ENCODE data around the gene CLPTM1. TPM values are rescaled to one million over a fixed set of nuclear protein-coding genes. Genes with fewer than 3 reads are reported as not detected.

The CLPTM1 gene
- total and polyA plus RNA-seq, 9 donors: 36.4 to 103 (median 81.6) TPM

DNA sequence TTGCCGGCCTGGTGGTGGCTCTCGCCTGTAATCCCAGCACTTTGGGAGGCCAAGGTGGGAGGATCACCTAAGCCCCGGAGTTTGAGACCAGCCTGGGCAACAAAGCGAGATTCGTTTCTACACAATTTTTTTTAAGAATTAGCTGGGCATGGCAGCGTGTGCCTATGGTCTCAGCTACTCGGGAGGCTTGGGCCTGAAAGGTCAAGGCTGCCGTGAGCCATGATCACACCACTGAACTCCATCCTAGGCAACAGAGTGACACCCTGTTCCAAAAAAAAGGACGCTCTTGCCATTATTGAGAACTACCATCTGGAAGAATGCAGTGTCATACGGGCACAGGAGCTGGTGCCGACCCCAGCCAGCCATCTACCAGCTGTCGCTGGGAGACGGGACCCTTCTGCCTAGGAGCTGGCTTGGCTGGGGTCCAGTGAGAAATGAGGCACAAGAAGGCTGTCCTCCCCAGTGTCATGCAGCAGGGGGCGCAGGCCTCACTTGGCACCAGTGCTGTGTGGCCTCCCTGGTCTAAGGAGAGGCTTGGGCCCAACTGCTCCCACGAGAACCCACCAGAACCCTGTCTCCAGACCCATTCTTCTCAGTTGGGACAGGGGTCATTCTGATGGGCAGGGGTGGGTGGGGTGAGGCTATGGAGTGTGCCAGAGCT is 33.8 kb downstream of the CLPTM1 start:
- 55 to 58% (median 56%) methylated on average over 15 of the region's 15 CpGs for whole genome bisulfite sequencing, 3 donors
- intact Hi-C loops (cut with DNase I): no loop called here
- no peaks in the 10 kb centered on the region for H3K36me3 ChIP-seq
- no peak overlapping the region for H3K27ac ChIP-seq
- peak; percentile 56 to 79 (median 69) for DNase-seq
- H3K4me1 ChIP-seq (ENCODE audit: insufficient read depth): no peaks in the 10 kb centered on the region
- no peak for TF ChIP-seq POLR2A (IDR thresholded peaks at IDR 0.05)
- TF ChIP-seq, protein P1, sequence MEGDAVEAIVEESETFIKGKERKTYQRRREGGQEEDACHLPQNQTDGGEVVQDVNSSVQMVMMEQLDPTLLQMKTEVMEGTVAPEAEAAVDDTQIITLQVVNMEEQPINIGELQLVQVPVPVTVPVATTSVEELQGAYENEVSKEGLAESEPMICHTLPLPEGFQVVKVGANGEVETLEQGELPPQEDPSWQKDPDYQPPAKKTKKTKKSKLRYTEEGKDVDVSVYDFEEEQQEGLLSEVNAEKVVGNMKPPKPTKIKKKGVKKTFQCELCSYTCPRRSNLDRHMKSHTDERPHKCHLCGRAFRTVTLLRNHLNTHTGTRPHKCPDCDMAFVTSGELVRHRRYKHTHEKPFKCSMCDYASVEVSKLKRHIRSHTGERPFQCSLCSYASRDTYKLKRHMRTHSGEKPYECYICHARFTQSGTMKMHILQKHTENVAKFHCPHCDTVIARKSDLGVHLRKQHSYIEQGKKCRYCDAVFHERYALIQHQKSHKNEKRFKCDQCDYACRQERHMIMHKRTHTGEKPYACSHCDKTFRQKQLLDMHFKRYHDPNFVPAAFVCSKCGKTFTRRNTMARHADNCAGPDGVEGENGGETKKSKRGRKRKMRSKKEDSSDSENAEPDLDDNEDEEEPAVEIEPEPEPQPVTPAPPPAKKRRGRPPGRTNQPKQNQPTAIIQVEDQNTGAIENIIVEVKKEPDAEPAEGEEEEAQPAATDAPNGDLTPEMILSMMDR (IDR thresholded peaks at IDR 0.05): peak in 2 of 3 donors; percentile 21 to 24
- no peak overlapping the region for H3K4me3 ChIP-seq
- no peaks in the 10 kb centered on the region for H3K27me3 ChIP-seq
- no peaks in the 10 kb centered on the region for H3K9me3 ChIP-seq

DNA sequence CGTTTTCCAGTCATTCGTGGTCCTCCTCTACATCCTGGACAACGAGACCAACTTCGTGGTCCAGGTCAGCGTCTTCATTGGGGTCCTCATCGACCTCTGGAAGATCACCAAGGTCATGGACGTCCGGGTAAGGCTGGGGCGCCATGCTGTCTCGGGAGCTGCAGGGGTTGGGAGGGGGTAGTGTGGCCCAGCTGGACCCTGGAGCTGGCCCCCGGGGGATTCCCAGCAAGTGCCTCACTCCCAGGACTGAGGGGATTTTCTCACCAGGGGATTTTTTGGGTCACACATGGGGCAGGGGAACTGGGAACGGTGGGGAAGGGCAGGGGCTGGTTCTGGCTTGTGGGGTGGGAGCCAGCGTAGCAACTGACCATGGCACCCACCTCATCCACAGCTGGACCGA is 35.3 kb downstream of the CLPTM1 start:
- Histone ChIP-seq H3K4me1 (ENCODE audit: insufficient read depth) (no peaks in the 10 kb centered on the region), H3K27ac (no peak overlapping the region), H3K36me3 (no peaks in the 10 kb centered on the region), H3K27me3 (no peaks in the 10 kb centered on the region), H3K9me3 (no peaks in the 10 kb centered on the region), H3K4me3 (no peak overlapping the region)
- intact Hi-C loops (cut with DNase I): no loop called here
- DNase-seq: no peak
- TF ChIP-seq POLR2A (IDR thresholded peaks at IDR 0.05) (no peak), EP300 (IDR thresholded peaks at IDR 0.05) (no peak)
- TF ChIP-seq, protein P1 (IDR thresholded peaks at IDR 0.05): no peak
- WGBS, 3 donors: 72 to 88% (median 72%) methylated on average over 14 of the region's 14 CpGs

DNA sequence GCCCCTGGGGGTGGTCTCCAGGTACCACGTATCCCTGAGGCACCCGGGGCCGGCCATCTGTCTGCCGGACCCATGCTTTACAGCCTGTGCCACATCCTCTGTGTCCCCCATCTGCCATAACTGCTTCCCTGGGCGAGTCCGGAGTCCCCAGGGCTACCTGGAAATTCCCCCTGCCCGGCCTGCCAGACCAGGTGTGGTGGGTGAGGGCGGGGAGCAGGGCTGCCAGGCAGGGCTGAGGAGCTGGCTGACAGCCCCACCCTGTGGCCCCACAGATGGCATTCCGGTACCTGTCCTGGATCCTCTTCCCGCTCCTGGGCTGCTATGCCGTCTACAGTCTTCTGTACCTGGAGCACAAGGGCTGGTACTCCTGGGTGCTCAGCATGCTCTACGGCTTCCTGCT is 35.8 kb downstream of the CLPTM1 start:
- 89 to 95% (median 93%) methylated on average over 7 to 12 of the region's 12 CpGs for WGBS, 3 donors
- Histone ChIP-seq H3K27me3 (no peaks in the 10 kb centered on the region), H3K4me1 (ENCODE audit: insufficient read depth) (no peaks in the 10 kb centered on the region), H3K27ac (no peak overlapping the region), H3K9me3 (no peaks in the 10 kb centered on the region), H3K36me3 (no peaks in the 10 kb centered on the region), H3K4me3 (no peak overlapping the region)
- intact Hi-C loops (cut with DNase I): no loop called here
- TF ChIP-seq EP300 (IDR thresholded peaks at IDR 0.05) (no peak), POLR2A (IDR thresholded peaks at IDR 0.05) (no peak)
- TF ChIP-seq, protein P1 (IDR thresholded peaks at IDR 0.05): no peak
- no peak for DNase-seq

DNA sequence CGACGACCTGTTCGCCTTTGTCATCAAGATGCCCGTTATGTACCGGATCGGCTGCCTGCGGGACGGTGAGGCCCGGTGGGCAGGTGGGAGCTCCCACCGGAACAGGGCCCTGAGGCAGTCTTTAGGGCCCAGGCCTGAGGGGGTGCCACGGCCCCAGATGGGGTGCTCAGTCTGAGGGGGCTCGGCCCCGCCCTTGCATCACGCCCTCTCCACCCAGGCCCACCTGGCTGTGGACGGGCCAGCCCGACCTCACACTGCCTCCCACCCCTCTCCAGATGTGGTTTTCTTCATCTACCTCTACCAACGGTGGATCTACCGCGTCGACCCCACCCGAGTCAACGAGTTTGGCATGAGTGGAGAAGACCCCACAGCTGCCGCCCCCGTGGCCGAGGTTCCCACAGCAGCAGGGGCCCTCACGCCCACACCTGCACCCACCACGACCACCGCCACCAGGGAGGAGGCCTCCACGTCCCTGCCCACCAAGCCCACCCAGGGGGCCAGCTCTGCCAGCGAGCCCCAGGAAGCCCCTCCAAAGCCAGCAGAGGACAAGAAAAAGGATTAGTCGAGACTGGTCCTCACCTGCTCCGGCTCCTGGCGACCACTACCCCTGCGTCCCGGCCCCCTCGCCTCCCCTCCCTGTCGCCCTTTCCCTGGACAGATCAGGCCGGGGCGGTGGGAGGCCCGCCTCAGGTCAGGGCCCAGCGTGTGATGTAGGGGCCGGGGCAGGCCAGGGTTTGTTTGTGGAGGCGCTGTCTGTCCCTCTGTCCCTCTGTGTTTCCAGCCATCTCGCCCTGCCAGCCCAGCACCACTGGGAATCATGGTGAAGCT is 37.4 kb downstream of the CLPTM1 start:
- TF ChIP-seq EP300 (IDR thresholded peaks at IDR 0.05) (no peak), POLR2A (IDR thresholded peaks at IDR 0.05) (no peak)
- TF ChIP-seq, protein P1 (IDR thresholded peaks at IDR 0.05): no peak

More for the DNA sequence above, 37.4 kb downstream of the CLPTM1 start:
- Histone ChIP-seq H3K27ac (no peak overlapping the region), H3K36me3 (no peaks in the 10 kb centered on the region), H3K4me1 (ENCODE audit: insufficient read depth) (no peaks in the 10 kb centered on the region), H3K27me3 (no peaks in the 10 kb centered on the region), H3K9me3 (no peaks in the 10 kb centered on the region), H3K4me3 (no peak overlapping the region)
- intact Hi-C loops (cut with DNase I): no loop called here
- DNase-seq: no peak
- 82 to 86% (median 86%) methylated on average over 43 to 44 of the region's 44 CpGs for WGBS, 3 donors

All from ovary (tissue), 9 donors.